ENCODE measurements around the gene FBXL7.

The FBXL7 gene

GRCh38 chr5:15610216-15610615 is 110.2 kb downstream of the FBXL7 start:
- no peak for DNase-seq (ENCODE audit: low read depth in 1 of 2, low spot score in 1 of 2)

- DNase-seq (ENCODE audit: low read depth in 1 of 2, low spot score in 1 of 2) = no peak
These were observed 111.0 kb downstream of the FBXL7 start for GRCh38 chr5:15611008-15611407.

DNA sequence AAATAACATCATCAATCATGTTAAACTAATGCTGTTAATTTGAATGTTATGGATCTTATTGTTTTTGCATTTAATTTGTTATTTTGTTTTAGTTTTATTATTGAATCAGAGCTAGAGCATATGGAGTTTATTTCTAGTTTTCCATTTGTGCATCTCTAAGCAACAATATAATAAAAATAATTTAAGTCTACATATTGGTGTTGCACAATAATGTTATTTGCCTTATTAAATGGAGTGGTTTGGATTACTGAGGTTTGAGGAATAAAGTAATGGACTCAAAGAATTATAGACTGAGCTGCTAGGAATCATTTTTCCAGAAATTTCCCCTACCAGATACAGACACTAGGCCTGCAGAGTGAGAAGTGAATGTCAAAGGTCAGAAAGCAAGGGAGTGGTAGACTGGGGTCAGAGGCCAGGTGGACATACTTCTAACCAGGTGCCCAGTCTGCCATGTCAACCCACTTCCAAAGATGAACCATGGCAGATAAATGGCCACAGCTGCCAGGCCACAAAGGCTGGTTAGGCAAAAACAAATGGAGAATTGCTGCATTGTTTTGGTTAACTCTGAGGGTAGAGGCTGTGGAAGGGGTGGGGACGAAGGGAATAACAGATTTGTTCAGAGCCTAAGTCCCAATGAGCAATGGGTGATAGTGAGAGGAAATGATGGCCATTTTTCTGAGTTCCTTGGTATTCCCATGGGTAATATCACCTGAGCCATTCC is 113.1 kb downstream of the FBXL7 start:
- DNase-seq (ENCODE audit: low read depth in 1 of 2, low spot score in 1 of 2) = no peak

DNA sequence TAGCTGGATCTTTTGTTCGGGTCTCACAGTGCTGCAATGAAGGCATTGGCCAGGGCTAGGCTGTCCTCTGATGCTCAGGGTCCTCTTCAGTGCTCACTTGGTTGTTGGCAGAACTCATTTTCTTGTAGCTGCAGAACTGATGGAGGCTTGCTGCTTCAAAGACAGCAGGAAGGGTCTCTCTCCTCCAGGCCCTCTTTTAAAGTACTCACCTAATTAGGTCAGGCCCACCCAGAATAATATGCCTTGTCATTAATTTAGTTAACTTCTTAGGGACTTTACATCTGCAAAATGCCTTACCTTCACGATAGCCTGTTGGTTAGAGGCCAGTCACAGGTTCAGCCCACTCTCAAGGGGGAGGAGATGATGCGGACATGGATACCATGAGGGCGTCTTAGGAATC is 114.7 kb downstream of the FBXL7 start:
- DNase-seq (ENCODE audit: low read depth in 1 of 2, low spot score in 1 of 2) = no peak

DNA sequence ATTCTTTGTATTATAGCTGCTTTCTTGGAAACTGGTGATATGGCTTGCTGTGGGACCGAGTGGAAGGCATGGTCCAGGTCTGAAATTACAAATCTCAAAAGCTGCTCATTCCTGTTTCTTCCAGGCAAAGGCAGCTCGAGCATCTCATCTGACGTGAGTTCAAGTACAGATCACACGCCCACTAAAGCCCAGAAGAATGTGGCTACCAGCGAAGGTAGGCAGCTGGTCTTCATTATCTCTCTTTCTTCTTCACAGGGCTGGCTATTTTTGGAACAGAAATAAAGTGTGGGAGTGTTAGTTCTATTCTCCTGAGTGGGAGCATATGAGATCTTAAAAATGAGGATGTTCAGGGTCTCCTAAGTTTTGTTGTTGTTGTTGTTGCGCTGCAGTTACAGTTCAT is 115.9 kb downstream of the FBXL7 start:
- no peak for DNase-seq (ENCODE audit: low read depth in 1 of 2, low spot score in 1 of 2)

- DNase-seq (ENCODE audit: low read depth in 1 of 2, low spot score in 1 of 2) = no peak
These were observed 119.0 kb downstream of the FBXL7 start for GRCh38 chr5:15618938-15619337.

- DNase-seq (ENCODE audit: low read depth in 1 of 2, low spot score in 1 of 2) = no peak
These were observed 120.5 kb downstream of the FBXL7 start for GRCh38 chr5:15620501-15620900.

DNA sequence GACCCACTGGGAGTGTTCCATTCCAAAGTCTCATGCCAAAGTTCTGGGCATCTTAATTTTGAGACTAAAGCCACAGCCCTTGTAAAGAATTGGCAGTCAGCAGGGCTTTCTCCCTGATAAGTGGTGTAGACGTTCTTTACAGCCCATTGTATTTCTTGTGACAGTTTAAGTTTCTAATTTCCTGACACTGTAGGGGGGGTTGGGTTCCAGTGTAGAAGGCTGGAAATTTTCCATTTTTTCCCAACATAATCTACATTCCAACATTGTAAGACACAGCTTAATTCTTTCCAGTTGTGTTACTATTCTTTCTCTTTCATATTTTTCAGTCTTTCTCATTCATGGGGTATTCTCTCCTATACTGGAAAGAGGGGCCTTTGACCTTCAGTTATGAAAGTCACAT is 121.1 kb downstream of the FBXL7 start:
- no peak for DNase-seq (ENCODE audit: low read depth in 1 of 2, low spot score in 1 of 2)

- no peak for DNase-seq (ENCODE audit: low read depth in 1 of 2, low spot score in 1 of 2)
These were observed 123.8 kb downstream of the FBXL7 start for GRCh38 chr5:15623794-15624193.

DNA sequence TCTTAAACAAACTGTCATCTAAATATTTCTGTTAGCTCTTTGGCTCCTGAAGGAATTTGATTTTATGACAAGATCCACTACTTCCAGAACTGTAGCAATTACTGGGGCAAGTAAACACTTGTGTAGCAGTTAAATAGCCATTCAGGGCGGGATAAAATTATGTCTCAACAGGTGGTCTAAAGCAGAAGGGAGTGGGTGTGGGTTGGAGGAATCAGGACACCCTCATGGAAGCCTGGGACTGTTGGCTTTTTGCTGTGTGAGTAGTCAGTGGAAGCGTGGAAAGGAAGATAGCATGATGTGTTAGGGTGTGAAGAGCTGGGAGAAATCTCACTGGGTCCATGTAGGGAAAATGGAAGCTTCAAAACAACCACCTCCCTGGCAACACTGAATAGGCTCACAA is 127.1 kb downstream of the FBXL7 start:
- no peak for DNase-seq (ENCODE audit: low read depth in 1 of 2, low spot score in 1 of 2)

GRCh38 chr5:15627647-15628046 is 127.7 kb downstream of the FBXL7 start:
- no peak for DNase-seq (ENCODE audit: low read depth in 1 of 2, low spot score in 1 of 2)

- DNase-seq (ENCODE audit: low read depth in 1 of 2, low spot score in 1 of 2) = no peak
These were observed 130.5 kb downstream of the FBXL7 start for GRCh38 chr5:15630441-15630840.

DNA sequence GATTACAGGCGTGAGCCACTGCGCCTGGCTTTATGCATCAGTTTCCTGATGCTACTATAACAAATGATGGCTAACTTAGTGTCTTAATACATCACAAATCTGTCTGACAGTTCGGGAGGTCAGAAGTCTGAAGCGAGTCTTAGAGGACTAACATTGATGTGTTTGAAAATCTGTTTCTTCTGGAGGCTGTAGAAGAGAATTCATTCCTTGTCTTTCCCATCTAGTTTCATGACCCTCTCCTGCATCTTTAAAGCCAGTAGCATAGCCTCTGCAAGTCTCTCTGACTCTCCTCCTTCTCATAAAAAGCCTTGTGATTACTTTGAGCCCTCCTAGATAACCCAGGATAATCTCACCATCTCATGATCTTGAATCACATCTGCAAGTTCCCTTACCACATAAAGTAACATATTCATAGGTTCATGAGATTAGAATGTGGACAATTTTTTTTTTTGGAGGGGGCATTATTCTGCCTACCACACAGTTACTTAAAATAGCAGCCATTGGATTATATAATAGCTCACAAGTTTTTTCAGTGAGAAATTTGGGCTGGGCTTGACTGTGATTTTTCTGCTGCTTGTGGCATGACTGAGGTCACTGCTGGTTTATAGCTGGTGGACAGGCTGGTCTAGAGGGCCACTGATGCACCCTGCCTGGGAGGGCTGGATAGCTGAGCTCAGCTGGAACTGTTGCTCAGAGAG is 134.8 kb downstream of the FBXL7 start:
- DNase-seq (ENCODE audit: low read depth in 1 of 2, low spot score in 1 of 2) = no peak

DNA sequence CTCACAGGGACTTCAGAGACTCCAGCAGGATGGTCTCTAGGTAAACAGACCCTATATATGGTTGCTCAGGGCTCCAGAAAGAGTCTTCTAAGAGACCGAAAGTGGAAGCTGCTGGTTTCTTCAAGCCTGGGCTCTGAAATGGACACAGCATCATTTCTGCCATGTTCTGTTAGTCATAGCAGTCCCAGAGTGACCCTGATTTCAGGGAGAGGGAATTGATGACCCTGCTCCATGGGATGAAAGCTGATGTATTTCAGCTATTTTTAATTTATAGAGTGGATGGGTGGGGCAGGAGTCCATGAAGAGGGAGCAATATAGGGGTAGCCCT is 135.3 kb downstream of the FBXL7 start:
- DNase-seq (ENCODE audit: low read depth in 1 of 2, low spot score in 1 of 2) = no peak

GRCh38 chr5:15637345-15637744 is 137.4 kb downstream of the FBXL7 start:
- DNase-seq (ENCODE audit: low read depth in 1 of 2, low spot score in 1 of 2) = no peak

DNA sequence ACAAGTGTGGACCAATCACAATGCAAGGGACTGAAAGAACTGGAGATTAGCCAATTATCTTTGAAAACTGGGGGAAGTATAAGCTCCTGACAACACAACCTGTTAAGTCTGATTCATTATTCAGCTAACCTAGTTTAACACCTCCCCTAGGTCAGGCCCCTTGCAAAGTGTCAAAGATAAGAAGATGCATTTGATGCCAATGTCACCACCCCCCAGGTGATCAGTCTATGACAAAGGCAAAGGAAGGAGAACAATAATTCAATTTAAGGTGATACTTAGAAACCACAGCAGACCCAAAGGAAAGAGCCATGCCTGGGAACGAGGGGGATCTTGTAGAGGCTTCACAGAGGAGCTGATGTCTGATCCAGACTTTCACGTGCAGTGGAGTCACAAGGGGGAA is 137.9 kb downstream of the FBXL7 start:
- DNase-seq (ENCODE audit: low read depth in 1 of 2, low spot score in 1 of 2) = no peak

GRCh38 chr5:15638296-15638695 is 138.3 kb downstream of the FBXL7 start:
- DNase-seq (ENCODE audit: low read depth in 1 of 2, low spot score in 1 of 2) = no peak

- no peak for DNase-seq (ENCODE audit: low read depth in 1 of 2, low spot score in 1 of 2)
These were observed 139.3 kb downstream of the FBXL7 start for GRCh38 chr5:15639288-15639687.

GRCh38 chr5:15640116-15640515 is 140.1 kb downstream of the FBXL7 start:
- DNase-seq (ENCODE audit: low read depth in 1 of 2, low spot score in 1 of 2) = no peak

DNA sequence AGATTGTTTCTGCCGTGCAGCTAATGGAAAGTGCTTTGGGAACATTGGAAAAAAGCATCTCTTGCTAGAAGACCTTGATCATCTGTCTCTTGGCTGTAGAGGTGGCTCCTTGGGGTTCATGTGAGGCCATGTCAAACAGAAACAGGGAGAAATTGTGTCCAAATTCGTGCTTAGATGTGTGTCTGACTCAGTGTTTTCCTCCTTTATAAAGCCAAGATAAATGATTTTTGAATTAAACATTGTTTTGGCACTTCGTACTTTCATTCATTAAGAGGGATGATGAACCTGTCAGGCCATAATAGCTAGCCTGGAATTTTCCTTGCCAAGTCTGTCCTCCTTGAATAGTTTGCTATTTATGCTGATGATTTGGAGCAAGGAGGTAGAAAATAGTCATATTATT is 143.8 kb downstream of the FBXL7 start:
- DNase-seq (ENCODE audit: low read depth in 1 of 2, low spot score in 1 of 2) = no peak

DNA sequence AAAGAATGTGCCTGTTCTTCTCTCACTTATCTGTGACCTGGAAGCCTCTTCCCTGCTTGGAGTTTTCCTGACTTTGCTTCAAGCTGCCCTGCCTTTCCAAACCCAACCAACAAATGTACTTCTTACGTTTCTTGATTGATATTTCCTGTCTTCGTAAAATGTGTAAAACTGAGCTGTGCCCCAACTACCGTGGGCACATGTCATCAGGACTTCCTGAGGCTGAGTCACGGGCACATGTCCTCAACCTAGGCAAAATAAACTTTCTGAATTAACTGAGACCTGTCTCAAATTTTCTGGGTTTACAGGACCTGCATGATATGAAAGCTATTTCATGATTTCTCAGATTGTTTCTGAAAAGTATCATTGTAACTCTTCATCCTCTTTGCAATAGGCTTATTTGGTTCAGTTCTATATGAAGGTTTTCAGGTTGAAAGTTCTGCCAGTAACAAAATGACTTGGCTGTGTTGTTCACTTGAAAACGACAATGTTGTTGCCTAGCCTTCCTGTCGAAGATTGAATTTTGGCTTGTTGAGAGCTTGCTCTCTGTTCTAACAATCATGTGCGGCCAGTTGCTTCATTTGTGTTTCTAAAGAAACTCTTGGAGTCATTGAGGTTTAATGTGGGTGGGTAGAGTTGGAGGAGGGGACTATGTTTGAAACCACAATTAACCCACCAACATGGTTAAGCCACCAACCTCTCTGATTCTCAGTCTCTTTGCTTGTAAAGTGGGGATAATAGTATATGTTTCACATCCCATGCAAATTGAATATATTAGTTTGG is 145.6 kb downstream of the FBXL7 start:
- DNase-seq (ENCODE audit: low read depth in 1 of 2, low spot score in 1 of 2) = no peak

DNA sequence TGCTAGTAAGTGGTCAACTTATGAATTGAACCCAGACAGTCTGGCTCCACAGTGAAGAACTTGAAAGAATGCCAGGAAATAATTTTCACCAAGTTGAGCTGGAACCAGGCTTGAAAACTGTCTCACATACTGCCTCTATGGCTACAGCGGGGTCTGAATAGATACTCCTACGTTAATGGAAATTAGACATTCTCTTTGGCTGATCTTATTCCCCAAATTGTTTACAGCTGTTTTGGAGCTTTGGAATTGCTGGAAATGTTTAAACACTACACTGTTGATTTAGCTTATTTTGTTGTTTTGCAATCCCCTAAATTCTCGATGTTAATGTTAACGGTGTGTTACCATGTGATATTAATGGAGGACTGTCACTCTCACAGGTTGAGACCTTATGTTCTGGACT is 146.4 kb downstream of the FBXL7 start:
- no peak for DNase-seq (ENCODE audit: low read depth in 1 of 2, low spot score in 1 of 2)

Data from activated CD4-positive, alpha-beta T cell treated with anti-CD3 and anti-CD28 coated beads, Interleukin-2, amount 50 U/mL, for 24 hours (primary cell).